Breast epithelium (tissue), 4 donors: ENCODE data around the gene NPTX1. TPM values are rescaled to one million over a fixed set of nuclear protein-coding genes. Genes with fewer than 3 reads are reported as not detected.

Experiments used
- DNase-seq, 2 donors: peaks; one replicate each; pipeline ENCODE4 v3.0.0-alpha.2; 2019; ENCODE audit warnings: low spot score in 2 of 2
- H3K27ac ChIP-seq, 2 donors: fragments of 200-600 bp; sonication (generic) in 1 of 2; one replicate each; pipeline ENCODE4 v1.5.1; 2016 to 2019; ENCODE audit warnings: mild to moderate bottlenecking in 1 of 2
- H3K27me3 ChIP-seq, 2 donors: fragments of 200-600 bp; sonication (generic) in 1 of 2; one replicate each; pipeline versions ENCODE4 v1.5.1 to v1.6.0; 2017 to 2019; ENCODE audit warnings: control low read depth in 1 of 2, mild to moderate bottlenecking in 1 of 2
- H3K36me3 ChIP-seq: fragments of 200-600 bp; one replicate; pipeline ENCODE4 v1.5.1; 2019
- H3K4me1 ChIP-seq, 2 donors: fragments of 200-600 bp; sonication (generic); one replicate each; pipeline ENCODE4 v1.5.1; 2016 to 2019; ENCODE audit warnings: control low read depth in 1 of 2
- H3K4me3 ChIP-seq, 3 donors: fragments of 200-600 bp; sonication (generic); 1 replicate in 2 of 3; 2 replicates in 1 of 3; pipeline ENCODE4 v1.5.1; 2016 to 2019; ENCODE audit warnings: mild to moderate bottlenecking in 3 of 3, moderate library complexity in 2 of 3
- H3K9me3 ChIP-seq, 2 donors: fragments of 200-600 bp; sonication (generic) in 1 of 2; one replicate each; pipeline ENCODE4 v1.5.1; 2016 to 2019; ENCODE audit warnings: control low read depth in 1 of 2
- POLR2A ChIP-seq: fragments of 450-650 bp; IDR thresholded peaks from one replicate; pipeline ENCODE4 v1.6.1; 2016; ENCODE audit warnings: antibody characterized with exemption, mild to moderate bottlenecking, moderate library complexity
- POLR2AphosphoS5 ChIP-seq, 3 donors: sonication (generic); formaldehyde crosslinking; IDR thresholded peaks; one replicate each; pipeline ENCODE4 v1.6.1; 2017; ENCODE audit warnings: antibody characterized with exemption in 3 of 3
- intact Hi-C: fragments of 100-400 bp; cut with DNase I; formaldehyde crosslinking; loops from one replicate; pipeline ENCODE4 v1.15.1; 2023; ENCODE audit warnings: low total_unique reads
- total RNA-seq, 3 donors: library from RNA; depleted of rRNA; stranded (reverse); fragments of >200 nt; gene quantifications; one replicate each; pipeline ENCODE4 v1.1.0, GENCODE V29; 2016
- TF ChIP-seq, protein P1 (sequence below), 3 donors: fragments of 450-650 bp; IDR thresholded peaks; one replicate each; pipeline ENCODE4 v1.5.1; 2016 to 2017; ENCODE audit warnings: antibody characterized with exemption in 3 of 3, mild to moderate bottlenecking in 3 of 3, moderate library complexity in 3 of 3

Gene NPTX1
- total RNA-seq, 3 donors from 2014 or later = under 0.01 to 0.32 (median 0.29) TPM

DNA sequence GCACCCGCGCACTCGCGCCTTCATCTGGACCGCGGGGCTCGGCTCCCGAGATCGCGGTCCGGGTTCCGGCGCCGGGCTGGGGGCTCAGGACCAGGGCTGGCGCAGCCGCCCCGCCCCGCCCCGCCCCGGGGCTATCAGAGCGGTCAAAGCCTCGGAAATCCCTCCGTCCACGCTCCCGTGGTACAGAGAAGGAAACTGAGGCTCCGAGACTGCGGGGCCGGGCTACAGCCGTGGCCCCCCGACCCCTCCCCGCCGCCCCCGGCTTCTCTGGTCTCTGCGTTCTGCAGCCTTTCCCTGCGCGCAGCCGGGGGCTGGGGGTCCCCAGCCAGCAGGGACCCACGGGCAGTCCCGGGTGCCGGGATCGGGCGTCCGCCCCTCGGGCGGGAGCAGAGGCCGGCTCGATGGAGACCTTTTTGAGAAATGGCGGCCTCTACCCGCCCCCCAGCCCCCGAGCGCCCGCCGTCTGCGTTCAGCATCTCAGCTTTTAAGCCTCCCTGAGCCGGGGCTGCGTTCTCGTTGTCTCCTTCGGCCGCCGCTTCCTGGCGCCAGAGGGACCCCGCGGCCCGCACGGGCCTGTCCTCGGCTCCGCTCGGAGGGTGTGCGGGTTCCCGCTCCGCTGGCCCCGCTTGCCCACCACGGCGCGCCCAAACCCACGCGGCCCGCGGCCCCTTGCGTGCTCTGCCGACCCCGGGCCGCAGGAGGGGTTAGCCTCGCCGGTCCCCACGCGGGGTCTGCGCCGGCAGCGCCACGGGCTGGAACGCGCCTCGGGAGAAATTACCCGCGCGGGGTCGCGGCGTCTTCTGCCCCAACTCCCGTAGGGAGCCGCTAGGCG lies 1.5 kb upstream of the NPTX1 start:
- Histone ChIP-seq H3K4me3 (peak overlapping the region in 2 of 3 donors; percentile 33 to 67), H3K4me1 (peaks cover 27 to 28% of the 10 kb centered on the region in 2 donors), H3K36me3 (no peaks in the 10 kb centered on the region), H3K27ac (no peak overlapping the region), H3K27me3 (peaks cover 33 to 97% of the 10 kb centered on the region in 2 donors), H3K9me3 (no peaks in the 10 kb centered on the region)
- TF ChIP-seq POLR2A (no peak), POLR2AphosphoS5 (IDR thresholded peaks at IDR 0.05) (no peak)
- TF ChIP-seq, protein P1, sequence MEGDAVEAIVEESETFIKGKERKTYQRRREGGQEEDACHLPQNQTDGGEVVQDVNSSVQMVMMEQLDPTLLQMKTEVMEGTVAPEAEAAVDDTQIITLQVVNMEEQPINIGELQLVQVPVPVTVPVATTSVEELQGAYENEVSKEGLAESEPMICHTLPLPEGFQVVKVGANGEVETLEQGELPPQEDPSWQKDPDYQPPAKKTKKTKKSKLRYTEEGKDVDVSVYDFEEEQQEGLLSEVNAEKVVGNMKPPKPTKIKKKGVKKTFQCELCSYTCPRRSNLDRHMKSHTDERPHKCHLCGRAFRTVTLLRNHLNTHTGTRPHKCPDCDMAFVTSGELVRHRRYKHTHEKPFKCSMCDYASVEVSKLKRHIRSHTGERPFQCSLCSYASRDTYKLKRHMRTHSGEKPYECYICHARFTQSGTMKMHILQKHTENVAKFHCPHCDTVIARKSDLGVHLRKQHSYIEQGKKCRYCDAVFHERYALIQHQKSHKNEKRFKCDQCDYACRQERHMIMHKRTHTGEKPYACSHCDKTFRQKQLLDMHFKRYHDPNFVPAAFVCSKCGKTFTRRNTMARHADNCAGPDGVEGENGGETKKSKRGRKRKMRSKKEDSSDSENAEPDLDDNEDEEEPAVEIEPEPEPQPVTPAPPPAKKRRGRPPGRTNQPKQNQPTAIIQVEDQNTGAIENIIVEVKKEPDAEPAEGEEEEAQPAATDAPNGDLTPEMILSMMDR (IDR thresholded peaks at IDR 0.05) = peak in 1 of 3 donors; percentile 12
- no peak for DNase-seq
- intact Hi-C loops = no loop called here

DNA sequence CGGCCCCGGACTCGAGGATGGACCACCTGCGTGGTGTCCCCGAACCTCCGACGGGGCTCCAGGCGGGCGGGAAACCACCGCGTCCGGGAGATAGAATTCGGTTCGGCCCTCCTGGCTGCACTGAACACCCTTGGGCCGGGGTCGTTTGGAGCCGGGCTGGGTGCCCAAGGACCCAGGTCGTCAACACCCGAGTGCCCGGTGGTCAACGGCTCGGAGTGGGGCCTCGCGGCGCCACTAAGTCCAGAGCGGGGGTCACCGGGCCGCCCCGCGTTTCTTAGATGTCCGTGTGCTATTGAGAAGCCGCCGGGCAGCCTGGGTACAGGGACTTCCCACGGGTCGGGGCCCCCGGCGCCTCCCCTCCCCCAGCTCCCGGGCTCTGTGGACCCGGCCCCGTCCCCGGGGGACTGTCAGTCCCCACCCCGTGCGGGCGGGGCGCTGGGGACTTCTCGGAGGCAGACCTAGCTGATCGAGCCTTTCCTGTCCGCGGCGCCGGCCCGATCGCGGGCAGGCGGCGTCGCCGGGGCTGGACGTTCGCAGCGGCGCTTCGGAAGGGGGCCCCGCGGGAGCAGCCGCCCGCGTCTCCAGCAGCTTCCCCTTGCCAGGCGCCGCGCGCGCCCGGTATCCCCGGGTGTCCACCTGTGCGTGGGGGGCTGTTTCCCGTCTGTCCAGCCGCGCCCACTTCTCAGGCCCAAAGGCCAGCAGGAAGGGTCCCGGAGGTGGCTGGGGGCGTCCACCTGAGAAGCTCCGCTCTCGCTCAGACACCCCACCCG lies 655 bp upstream of the NPTX1 start:
- intact Hi-C loops = no loop called here
- peak overlapping the region in 2 of 3 donors; percentile 33 to 67 for H3K4me3 ChIP-seq
- DNase-seq = no peak
- peaks cover 27 to 28% of the 10 kb centered on the region in 2 donors for H3K4me1 ChIP-seq
- TF ChIP-seq, protein P1 (IDR thresholded peaks at IDR 0.05) = no peak
- TF ChIP-seq POLR2A = no peak
- TF ChIP-seq POLR2AphosphoS5 (IDR thresholded peaks at IDR 0.05) = no peak
- H3K9me3 ChIP-seq = no peaks in the 10 kb centered on the region
- peaks cover 33 to 93% of the 10 kb centered on the region in 2 donors for H3K27me3 ChIP-seq
- no peak overlapping the region for H3K27ac ChIP-seq
- H3K36me3 ChIP-seq = no peaks in the 10 kb centered on the region

DNA sequence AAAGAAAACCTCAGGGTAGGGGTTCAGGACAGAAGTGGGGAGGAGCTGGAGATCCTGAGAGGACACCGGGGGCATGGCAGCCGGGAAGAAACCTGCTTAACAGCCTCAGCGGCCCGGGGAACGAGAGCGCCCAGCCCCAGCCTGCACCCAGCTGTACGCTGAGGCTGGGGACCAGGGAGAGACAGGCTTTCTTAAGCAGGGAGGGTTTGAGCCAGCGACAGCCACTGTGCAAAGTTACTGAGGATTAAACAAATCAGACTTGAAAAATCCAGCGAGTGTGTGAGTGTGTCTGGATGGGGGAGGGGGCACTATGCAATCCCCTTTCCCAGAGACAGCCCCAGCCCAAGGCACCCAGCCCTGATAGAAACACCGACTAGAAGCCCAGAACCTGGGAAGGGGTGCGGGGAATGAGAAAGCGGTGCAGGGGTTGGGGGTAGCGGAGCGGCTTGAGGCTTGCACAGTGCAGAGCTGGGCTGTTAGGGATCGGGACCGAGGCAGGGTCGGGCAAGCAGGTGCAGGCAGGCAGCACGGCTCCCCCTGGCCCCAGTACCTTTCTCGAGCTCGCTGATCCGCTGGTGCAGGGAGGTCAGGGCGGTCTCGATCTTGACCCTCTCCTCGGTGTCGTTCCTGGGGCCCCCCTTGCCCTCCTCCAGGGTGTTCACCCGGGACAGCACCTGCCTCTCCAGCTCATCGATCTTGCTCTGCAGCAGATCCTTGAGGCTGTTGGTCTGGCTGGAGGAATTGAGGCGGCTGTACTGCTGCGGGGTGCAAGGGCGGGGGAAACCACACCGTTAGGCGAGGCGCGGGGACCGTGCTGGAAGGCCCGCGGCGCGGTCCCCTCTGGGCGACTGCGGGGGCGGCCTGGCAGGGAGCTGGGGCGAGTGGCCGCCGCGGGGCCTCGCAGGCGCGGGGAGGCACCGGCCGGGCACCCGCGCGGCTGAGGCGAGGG lies 1.2 kb downstream of the NPTX1 start:
- intact Hi-C loops = loop anchor here (1.0 kb wide), 1 partner anchor 21 kb away; no protein-coding TSS in a partner anchor
- TF ChIP-seq POLR2AphosphoS5 (IDR thresholded peaks at IDR 0.05) = no peak
- no peak for TF ChIP-seq POLR2A
- TF ChIP-seq, protein P1 (IDR thresholded peaks at IDR 0.05) = no peak
- peaks cover 33 to 81% of the 10 kb centered on the region in 2 donors for H3K27me3 ChIP-seq

GRCh38 chr17:80474231-80474960 lies 2.0 kb downstream of the NPTX1 start:
- peaks cover 27 to 28% of the 10 kb centered on the region in 2 donors for H3K4me1 ChIP-seq
- no peaks in the 10 kb centered on the region for H3K36me3 ChIP-seq
- no peak for DNase-seq
- peaks cover 33 to 79% of the 10 kb centered on the region in 2 donors for H3K27me3 ChIP-seq
- TF ChIP-seq POLR2A (no peak), POLR2AphosphoS5 (IDR thresholded peaks at IDR 0.05) (no peak)
- TF ChIP-seq, protein P1 (IDR thresholded peaks at IDR 0.05) = peak in 1 of 3 donors; percentile 6
- no peak overlapping the region for H3K27ac ChIP-seq
- H3K9me3 ChIP-seq = no peaks in the 10 kb centered on the region
- H3K4me3 ChIP-seq = peak overlapping the region in 2 of 3 donors; percentile 33 to 67
- intact Hi-C loops = no loop called here

More for the DNA sequence above, 1.2 kb downstream of the NPTX1 start:
- Histone ChIP-seq H3K36me3 (no peaks in the 10 kb centered on the region), H3K9me3 (no peaks in the 10 kb centered on the region), H3K4me1 (peaks cover 27 to 28% of the 10 kb centered on the region in 2 donors), H3K27ac (no peak overlapping the region), H3K4me3 (peak overlapping the region in 2 of 3 donors; percentile 33 to 67)
- DNase-seq = no peak
